ENCODE data around the gene ARHGAP18.

DNA sequence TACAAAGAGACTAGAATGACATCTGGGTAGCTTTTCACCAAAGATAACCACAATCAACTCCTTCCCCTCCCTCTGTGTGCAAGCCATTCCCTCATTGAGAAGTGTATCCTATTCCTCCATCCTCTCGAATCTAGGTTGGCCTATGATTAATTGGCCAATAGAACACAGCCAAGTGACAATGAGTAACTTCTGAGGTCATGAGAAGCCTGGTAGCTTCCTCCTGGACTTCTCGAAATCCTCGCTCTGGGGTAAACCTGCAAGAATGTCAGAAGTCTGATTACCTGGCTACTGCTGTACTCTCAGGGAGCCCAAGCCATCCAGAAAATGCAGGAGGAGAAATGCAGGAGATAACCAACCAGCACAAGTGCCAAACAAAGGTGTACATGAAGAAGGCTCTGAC, 13.1 kb downstream of the ARHGAP18 start:
- no peak for TF ChIP-seq ATRX (CRISPR knock-in tag; IDR thresholded peaks at IDR 0.05; ENCODE audit: borderline replicate concordance)
- TF ChIP-seq, protein P1, sequence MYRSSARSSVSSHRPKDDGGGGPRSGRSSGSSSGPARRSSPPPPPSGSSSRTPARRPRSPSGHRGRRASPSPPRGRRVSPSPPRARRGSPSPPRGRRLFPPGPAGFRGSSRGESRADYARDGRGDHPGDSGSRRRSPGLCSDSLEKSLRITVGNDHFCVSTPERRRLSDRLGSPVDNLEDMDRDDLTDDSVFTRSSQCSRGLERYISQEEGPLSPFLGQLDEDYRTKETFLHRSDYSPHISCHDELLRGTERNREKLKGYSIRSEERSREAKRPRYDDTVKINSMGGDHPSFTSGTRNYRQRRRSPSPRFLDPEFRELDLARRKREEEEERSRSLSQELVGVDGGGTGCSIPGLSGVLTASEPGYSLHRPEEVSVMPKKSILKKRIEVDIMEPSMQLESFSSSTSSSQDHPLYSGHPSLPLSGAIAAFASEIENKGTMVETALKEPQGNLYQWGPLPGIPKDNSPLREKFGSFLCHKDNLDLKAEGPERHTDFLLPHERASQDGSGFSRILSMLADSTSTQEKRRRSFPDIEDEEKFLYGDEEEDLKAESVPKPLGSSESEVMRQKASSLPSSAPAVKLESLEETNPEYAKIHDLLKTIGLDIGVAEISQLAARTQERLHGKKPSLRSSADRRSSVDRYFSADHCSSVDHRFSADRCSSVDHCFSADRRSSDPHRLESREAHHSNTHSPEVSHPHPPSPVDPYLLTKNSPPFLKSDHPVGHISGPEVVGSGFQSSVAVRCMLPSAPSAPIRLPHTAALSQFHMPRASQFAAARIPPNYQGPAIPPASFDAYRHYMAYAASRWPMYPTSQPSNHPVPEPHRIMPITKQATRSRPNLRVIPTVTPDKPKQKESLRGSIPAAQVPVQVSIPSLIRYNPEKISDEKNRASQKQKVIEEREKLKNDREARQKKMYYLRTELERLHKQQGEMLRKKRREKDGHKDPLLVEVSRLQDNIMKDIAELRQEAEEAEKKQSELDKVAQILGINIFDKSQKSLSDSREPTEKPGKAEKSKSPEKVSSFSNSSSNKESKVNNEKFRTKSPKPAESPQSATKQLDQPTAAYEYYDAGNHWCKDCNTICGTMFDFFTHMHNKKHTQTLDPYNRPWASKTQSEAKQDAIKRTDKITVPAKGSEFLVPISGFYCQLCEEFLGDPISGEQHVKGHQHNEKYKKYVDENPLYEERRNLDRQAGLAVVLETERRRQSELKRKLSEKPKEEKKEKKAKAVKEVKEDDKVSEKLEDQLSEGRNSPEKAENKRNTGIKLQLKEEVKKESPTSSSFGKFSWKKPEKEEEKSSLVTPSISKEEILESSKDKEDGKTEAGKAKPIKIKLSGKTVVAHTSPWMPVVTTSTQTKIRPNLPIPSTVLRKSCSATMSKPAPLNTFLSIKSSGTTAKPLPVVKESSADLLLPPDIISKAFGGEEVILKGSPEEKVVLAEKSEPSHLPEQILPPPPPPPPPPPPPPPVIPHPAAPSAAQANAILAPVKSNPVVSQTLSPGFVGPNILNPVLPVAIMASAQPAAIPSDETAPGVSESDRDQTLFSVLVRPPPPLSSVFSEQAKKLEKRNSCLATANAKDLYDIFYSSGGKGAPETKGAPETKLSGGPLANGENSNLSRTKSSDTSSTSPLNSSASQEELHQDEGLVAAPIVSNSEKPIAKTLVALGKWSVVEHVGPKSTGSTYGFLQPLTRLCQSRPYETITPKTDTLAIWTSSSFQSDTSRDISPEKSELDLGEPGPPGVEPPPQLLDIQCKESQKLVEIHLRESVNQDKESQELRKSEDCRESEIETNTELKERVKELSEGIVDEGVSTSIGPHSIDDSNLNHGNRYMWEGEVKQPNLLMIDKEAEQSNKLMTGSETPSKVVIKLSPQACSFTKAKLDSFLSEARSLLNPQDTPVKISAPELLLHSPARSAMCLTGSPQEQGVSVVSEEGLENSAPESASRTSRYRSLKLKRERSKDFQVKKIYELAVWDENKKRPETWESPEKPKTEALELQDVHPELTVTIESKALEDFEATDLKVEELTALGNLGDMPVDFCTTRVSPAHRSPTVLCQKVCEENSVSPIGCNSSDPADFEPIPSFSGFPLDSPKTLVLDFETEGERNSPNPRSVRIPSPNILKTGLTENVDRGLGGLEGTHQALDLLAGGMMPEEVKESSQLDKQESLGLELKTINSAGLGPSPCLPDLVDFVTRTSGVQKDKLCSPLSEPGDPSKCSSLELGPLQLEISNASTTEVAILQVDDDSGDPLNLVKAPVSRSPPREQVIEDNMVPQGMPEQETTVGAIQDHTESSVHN (CRISPR knock-in tag; IDR thresholded peaks at IDR 0.05), result no peak
